GM19035 (cell line): ENCODE results near the gene TRIM2.
"Not testable (repeated sequence)": the region's sequence is repeated elsewhere in the genome, so short reads cannot be mapped to it uniquely, and the experiment has no call there.

Experiments
- ATAC-seq: cut with Tn5 transposase; IDR thresholded peaks from one replicate; pipeline ENCODE4 v1.9.1; 2021; ENCODE audit not compliant: unreplicated experiment

Gene TRIM2

DNA sequence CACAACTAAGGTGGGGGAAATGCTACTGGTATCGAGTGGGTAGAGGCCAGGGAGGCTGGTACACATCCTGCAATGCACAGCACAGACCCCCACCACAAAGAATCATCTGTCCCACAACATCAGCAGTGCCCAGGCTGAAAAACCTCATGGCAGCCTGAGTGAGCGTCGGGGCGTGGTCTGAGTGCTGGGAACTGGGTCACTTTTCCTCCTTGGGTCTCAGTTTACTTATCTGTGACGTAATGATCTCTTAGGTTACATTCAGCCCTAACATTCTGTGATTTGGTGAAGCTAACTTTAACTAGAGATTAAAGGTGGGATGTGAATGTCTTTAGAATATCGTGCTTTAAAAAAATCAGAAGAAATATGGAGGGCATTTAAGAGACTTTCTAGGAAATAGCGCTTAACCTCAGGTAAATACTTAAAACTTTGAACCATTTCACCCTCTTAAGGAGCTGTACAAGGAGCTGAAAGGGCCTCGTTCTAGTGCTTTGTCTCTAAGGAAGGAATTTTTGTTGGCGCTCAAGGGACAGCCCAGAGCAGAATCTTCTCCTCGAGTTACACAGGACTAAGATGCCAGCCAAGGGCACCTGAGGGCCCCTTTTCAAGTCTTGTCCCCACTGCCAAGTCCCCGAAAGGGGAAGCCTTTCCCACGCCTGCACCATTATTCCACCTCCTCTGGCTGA, 18.1 kb upstream of the TRIM2 start:
- no peak for ATAC-seq

DNA sequence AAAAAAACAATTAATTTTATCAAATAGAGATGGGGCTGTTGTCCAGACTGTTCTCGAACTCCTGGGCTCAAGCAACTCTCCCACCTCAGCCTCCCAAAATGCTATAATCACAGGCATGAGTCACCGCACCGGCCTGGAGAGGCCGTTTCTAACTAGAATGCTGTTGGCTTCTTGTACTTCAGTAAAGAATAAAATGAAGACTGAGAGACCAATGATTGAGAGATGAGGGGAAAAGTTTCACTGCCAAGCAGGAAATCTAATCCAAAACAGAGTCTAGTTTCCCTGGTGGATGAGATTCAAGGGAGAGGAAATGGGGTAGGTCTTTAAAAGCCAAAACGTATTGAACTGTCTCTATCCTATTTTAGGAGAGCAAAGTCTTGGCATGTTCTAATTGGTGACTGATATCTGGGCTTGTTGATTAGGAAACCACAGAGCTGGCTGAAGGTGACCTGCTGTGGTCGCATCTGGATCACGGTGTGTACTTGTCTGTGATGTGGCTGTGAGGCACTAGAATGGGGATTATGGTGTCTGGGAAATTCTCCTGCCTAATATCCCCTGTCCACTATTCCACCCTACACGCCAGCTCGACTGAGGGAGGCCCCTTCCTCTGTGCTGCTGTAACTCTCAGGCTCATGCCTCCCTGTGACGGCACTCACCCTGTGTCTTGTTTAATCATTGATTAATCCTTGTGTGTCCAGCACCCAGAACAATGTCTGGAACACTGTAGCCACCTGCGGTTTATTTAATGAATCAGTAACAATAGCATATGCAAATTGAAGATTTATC, 15.0 kb upstream of the TRIM2 start:
- no peak for ATAC-seq

DNA sequence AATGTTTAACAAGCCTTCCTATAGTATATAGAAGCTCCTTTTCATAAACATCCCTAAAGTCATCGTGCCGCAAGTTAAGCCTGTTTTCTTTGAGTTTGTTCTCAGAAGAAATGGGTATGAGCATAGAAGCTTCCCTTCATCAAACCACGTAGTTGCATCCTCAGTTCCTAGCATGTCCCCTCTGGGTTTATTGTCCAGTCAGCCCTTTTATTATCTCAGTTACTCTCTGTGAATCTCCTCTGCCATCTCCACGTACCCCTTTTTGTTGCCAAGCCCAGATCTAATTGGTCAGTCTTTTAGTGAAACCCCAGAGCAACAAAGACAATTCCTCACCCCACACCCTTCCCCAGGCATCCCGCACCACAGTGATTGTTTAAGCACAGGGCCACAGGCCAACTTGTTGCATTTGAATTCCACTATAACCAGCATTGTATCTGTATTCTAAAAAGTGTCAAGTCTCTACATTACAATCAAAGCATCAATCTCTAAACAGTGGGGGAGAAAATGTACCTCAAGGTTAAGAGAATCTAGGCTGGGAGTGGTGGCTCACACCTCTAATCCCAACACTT, 12.4 kb upstream of the TRIM2 start:
- no peak for ATAC-seq

DNA sequence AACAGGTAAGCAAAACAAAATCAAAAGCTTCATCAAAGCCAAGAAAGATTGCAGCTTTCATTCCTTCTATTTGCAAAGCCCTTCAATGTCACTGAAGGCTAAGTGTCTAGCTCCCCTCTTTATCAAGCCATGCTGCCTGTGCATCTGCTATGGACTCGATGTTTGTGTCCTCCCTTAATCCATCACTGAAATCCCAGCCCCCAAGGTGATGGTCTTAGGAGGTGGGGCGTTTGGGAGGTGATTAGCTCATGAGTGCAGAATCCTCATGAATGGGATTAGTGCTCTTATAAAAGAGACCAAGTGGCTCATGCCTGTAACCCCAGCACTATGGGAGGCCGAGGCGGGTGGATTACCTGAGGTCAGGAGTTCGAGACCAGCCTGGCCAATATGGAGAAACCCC, 6.9 kb upstream of the TRIM2 start:
- no peak for ATAC-seq

DNA sequence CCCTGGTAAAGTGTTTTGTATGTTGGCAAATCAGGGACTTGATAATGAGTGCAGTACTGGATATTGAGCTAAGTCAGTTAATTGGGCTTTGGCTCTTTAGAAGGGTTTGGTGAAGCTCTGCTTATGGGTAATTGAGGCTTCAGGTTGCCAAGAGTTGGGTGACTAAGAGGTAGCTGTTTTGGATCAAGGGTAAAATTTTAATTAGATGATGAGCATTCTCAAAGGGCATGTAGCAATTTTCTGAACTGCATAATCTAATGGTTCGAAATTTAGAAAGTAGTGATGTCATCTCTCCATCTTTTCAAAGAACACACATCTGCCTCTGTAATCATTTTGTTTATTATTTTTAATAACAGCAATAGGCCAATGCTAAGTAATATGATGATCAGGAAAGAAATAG, 5.5 kb upstream of the TRIM2 start:
- ATAC-seq, result no peak

DNA sequence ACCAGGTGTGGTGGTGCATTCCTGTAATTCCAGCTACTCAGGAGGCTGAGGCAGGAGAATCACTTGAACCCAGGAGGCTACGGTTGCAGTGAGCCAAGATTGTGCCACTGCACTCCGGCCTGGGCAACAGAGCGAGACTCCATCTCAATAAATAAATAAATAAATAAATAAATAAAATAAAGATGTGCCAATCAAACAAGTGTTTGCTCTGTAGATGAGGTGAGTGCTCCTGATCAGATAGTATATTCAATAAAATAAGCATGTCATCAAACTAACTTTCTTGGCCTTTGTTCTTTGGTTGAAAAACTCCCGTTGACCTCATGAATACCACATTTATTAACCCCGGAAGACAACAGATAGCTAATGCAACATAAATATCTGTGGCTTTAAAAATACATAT, 497 bp upstream of the TRIM2 start:
- ATAC-seq, result not testable (repeated sequence)

DNA sequence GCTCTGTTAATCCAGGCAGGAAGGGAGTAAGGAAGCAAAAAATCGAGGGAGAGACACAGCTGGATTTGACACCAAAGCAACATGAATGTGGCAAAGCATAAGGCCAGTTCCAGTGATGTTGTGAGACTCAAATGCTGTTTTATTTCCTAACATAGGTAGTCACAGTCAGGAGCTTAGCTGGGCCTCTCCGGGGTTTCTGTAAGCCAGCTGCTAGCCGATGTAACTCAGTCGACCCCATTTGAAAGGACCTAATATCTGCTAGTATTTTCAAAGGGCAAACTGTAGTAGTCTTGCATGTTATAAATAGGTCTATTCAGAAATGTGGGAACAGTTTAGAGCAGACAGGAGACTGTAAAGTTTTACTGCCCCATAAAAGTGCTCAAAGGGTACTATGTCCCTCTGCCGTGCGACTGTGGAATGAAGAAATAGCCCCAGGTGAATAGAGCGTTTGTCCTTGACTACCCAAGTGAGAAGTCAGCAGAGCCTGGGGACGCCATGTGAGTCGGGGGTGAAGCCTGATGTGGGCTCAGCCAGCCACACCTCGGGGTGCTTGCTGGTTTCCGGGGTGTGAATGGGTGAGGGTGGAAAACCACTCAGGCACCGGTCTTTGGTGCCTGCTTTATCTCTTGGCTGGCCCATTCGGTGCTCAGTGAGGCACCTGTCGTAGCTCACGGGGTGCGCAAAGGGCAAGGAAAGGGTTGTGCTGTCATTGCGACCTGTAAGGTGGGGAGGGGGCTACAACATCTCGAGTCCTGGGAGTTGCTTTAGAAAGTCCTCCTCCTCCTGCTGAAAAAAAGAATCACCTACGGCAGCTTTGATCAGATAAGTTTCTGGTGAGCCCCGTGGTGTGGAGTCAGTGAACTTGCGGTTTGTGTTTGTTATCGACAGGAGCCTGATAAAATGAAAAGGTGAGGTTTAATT, 745 bp downstream of the TRIM2 start:
- ATAC-seq, result no peak

DNA sequence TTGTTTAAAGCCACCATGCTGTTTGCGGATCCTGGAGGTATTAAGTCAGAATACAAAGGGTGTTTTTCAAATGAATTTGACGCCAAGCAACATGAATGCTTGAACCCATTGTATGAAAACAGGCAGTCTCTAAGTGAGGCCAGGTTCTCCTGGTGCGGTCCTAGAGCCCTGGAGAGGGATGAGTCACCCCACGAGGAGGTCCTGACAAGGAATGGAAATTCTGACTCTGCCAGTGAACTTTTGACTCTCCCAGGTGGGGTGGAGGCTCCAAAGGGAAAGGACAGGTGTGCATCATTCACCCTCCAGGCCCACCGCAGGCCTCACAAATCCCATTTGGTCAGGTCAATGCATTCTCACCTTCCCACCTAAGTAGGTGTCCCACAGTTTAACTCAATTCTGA, 1.5 kb downstream of the TRIM2 start:
- no peak for ATAC-seq

DNA sequence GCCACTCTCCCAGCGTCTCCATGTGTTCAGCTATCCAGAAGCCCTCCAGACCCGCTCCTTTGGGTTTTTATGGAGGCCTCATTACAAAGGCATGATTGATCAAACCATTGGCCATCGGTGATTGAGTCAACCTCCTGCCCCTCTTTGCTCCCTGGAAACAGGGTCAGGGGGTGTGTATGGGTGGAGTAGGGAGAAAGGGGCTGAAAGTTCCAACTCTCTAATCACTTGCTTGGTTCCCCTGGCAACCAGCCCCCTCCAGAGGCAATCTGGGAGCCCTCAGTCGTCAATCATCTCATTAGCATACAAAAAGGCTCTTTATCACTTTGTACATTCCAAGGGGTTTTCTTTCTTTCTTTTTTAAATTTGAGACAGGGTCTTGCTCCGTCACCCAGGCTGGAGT, 2.3 kb downstream of the TRIM2 start:
- ATAC-seq, result no peak

DNA sequence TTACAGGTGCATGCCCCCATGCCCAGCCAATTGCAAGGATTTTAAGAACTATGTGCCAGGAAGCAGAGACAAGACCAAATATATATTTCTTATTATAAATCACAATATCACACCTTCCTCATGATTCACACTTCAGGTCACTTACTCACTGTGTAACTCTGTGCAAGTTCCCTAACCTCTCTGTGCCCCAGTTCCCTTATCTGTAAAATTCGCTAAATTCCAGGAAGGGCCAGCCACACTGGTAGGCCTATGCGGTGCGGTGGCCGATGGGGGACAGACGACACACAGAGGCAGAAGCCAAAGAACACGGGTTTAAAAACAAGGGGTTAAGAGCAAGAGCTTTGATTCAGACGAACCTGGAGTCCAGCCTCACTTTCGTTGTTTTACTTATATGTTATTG, 2.8 kb downstream of the TRIM2 start:
- no peak for ATAC-seq

DNA sequence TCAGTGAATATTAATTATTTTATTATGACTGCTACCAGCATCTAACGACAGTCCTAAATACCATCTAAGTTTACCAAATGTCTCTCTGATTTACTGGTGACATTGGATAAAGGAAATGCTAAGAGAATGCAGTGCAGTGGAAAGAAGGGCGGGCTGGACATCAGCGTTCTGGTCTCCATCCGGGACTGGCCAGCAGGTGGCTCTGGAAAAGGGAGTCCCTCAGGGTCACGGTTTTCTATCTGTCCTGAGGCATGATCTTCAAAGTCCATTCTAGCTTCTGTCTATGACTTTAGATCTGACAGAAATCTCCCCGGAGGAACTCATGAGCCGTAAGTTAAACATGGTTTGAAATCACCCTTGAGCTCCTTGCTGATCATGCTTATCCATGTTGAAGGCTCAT, 3.3 kb downstream of the TRIM2 start:
- ATAC-seq, result no peak

DNA sequence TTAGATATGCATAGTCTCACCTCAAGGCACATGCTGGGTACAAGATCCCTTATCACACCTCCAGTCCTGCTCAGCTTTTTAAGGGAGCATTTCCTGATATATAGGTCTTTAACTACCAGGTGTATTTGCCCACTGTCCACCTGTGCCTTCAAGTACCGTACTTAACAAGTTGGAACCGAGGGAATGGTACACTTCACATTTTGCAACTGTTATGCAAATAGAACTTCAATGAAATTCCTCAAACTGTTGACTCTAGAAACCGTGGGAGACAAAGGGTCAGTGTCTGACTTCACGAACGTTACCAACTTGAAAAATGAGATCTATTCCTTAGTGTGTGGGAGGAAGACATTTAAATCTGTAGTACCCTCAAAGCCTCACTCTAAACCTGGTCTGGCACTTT, 5.2 kb downstream of the TRIM2 start:
- ATAC-seq, result no peak

DNA sequence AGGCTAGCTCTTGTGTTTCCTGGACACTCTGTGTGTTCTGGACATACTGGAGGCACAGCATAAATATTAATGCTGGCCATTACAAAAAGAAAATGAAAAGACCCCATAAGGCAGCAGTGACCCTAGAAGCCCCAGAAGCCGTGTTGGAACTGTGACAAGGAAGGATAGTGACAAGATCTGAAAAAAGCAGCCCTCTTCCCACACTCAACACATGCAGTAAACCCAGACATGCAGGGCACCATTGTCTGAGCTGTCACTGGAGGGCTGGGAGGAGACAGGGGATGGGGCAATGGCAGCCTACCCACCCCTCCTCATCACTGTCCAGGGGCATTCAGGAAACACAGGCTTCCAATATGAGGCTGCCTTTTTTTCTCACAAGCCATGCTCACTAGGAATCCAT, 6.5 kb downstream of the TRIM2 start:
- no peak for ATAC-seq

DNA sequence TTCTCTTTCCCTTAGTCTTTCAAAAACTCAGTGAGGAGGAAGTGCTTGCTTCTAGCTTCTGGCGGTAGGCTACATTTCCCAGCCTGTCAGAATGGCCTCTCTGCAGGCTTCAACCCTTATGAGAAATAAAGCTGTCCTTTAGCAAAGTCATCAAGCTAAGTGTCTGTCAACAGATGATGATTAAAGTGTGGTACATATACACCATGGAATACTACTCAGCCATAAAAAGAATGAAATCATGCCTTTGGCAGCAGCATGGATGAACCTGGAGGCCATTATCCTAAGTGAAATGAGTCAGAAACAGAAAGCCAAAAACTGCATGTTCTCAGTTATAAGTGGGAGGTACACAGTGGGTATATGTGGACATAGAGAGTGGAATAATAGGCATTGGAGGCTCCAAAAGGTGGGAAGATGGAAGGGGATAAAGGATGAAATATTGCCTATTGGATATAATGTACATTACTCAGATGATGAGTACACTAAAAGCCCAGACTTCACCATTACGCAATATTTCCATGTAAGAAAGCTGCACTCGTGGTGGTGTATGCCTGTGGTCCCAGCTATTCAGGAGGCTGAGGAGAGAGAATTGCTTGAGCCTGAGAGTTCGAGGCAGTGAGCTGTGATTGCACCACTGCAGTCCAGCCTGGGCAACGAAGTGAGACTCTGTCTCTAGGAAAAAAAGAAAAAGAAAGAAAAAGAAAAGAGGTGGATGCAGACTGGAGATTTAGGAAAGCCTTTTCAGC, 7.9 kb downstream of the TRIM2 start:
- no peak for ATAC-seq

DNA sequence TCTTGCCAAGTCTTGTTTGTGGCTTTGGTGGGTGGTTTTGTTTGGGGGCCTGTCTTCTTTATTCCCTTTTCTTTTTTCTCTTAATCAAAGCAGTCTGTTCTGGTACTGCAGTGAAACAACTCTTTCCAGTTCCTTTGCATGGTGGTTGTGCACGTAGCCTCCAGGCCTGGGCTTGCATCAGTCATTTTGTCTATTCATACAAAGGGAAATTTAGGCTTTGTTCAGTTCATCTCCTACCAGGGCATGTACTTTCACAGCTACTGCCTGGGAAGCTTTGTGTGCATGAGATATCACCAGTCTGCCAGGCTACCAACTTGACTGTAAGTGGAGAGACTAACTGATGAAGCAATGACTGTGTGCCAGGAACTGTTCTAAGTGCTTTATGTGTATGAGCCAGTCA, 8.5 kb downstream of the TRIM2 start:
- ATAC-seq, result no peak

DNA sequence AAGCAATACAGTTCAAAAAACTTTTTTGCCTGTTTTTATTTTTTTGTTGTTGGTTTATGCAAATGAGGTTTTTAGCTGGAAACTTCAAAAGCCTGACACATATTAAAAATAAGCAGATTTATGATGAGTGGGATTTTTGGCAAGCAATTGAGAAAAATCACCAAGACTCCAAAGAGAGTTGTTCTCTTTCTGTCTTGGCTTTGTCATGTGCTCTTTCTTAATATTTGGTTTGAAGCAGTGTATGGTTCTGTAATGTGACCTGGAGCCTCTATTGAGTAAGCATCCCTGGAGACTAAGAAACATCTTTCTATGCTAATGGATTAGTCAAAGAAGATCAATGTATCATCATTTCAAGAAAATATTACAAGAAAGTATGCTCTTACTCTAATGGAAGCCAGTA, 11.7 kb downstream of the TRIM2 start:
- no peak for ATAC-seq

DNA sequence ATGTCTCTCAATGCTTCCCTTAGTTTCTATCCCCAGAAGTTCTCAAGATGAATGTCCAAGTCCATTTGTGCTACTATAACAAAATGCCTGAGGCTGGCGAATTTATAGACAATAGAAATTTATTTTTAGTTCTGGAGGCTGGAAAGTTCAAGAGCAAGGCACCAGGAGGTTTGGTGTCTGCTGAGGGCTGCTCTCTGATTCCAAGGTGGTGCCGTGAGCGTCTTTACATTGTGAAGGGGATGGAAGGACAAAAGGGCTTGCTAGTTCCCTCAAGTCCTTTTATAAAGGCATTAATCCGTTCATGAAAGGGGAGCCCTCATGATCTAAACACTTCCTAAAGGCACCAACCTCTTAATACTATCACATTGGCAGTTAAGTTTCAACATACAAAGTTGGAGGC, 12.3 kb downstream of the TRIM2 start:
- no peak for ATAC-seq

DNA sequence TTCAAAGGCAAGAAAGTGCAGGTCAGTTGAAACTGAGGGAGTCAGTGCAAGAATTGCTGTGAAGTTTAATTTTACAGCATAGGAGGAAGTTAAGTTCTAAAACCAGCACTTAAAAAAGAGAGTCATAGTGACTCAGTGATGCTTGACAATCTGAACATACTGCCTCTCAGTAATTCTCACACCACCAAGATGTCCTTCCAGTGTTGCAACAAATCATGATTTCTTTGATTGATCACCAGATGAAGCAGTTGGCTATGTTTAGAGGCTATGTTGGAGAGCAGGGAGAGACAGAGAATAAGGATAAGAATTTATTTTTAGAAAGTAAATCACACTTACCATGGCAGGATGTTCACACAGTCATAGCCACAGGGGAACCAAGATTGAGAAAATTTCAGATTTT, 13.2 kb downstream of the TRIM2 start:
- ATAC-seq, result no peak

DNA sequence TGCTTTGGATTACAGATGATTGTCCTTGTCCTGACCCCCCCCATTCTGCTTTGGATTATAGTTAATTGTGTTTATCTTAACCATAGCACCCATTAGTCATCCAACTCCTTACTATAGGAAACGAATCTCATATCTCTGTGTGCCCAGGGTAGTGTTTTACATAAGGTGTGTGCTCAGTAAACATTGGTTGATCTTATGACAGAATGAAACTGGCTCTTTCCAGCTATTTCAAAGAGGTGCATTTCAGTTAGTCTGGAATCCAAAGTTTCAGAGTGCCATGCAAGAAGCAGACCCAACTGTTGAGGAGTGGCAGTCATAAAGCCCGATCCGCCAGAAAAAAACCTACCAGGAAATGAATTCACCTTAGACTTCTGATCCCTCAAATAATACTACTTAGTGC, 14.7 kb downstream of the TRIM2 start:
- no peak for ATAC-seq

DNA sequence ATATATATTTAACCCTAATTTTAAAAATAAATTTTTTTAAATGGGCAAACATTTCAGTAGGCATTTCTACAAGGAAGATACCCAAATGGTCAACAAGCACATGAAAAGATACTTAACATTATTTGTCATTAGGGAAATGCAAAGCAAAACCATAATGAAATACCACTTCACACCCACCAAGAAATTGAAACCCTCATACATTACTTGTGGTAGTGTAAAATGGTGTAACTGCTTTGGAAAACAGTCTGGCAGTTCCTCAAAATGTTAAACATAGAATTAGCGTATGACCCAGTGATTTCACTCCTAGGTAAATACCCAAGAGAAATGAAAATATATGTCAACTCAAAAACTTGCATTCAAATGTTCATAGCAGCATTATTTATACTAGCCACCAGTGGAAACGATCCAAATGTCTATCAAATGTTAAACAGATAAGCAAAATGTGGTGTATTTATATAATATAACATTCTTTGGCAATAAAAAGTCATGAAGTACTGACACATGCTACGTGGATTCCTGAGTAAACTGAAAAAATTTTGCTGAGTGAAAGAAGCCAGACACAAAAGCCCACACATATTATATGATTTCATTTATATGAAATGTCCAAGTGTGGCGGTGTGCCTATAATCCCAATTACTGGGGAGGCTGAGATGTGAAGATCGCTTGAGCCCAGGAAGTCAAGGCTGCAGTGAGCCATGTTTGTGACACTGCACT, 16.6 kb downstream of the TRIM2 start:
- ATAC-seq, result no peak
